Thymus (tissue), 11 donors: ENCODE data around the gene ZBTB37. TPM values are rescaled to one million over a fixed set of nuclear protein-coding genes. Genes with fewer than 3 reads are reported as not detected.
"Not testable (repeated sequence)": the region's sequence is repeated elsewhere in the genome, so short reads cannot be mapped to it uniquely, and the experiment has no call there.

Experiments used
- DNase-seq, 9 donors: peaks; one replicate each; pipeline ENCODE4 v3.0.0-alpha.2; 2013; ENCODE audit warnings: low spot score in 9 of 9, low read depth in 6 of 9, missing footprints in 1 of 9
- H3K27ac ChIP-seq, 2 donors: one replicate each; pipeline ENCODE4 v1.5.1; 2013; ENCODE audit warnings: control low read depth in 1 of 2, low read depth in 1 of 2, low read length in 1 of 2, mild to moderate bottlenecking in 1 of 2, moderate library complexity in 1 of 2
- H3K27me3 ChIP-seq, 2 donors: one replicate each; pipeline ENCODE4 v1.5.1; 2013; ENCODE audit warnings: low read length in 1 of 2; ENCODE audit not compliant: control insufficient read depth in 2 of 2, insufficient read depth in 1 of 2
- H3K36me3 ChIP-seq, 2 donors: one replicate each; pipeline ENCODE4 v1.5.1; 2013; ENCODE audit warnings: low read length in 1 of 2, mild to moderate bottlenecking in 1 of 2, moderate library complexity in 1 of 2; ENCODE audit not compliant: control insufficient read depth in 2 of 2, insufficient read depth in 2 of 2
- H3K4me1 ChIP-seq, 2 donors: one replicate each; pipeline ENCODE4 v1.5.1; 2013; ENCODE audit warnings: low read length in 2 of 2; ENCODE audit not compliant: control insufficient read depth in 2 of 2, insufficient read depth in 2 of 2
- H3K4me3 ChIP-seq, 2 donors: one replicate each; pipeline ENCODE4 v1.5.1; 2013; ENCODE audit warnings: low read length in 2 of 2, control low read depth in 1 of 2, mild to moderate bottlenecking in 1 of 2
- H3K9me3 ChIP-seq, 2 donors: one replicate each; pipeline ENCODE4 v1.5.1; 2013; ENCODE audit warnings: low read length in 1 of 2, mild to moderate bottlenecking in 1 of 2; ENCODE audit not compliant: control insufficient read depth in 2 of 2, insufficient read depth in 1 of 2
- WGBS: extraction: QIAGEN DNeasy Blood & Tissue Kit; methylation state at CpG from one replicate; pipeline ENCODE4 v1.1.7; 2013; 5-methylcytosine and 5-hydroxymethylcytosine counted together
- polyA plus RNA-seq: library from polyadenylated mRNA; stranded (reverse); fragments of 200-250 nt; gene quantifications from one replicate; pipeline ENCODE4 v1.2.3, GENCODE V29; 2013
- total RNA-seq: library from RNA; stranded (reverse); fragments of 120-200 nt; gene quantifications from one replicate; pipeline ENCODE4 v1.2.4, GENCODE V29; 2013
- donor health status: healthy.

The ZBTB37 gene
- total and polyA plus RNA-seq, 2 donors = 4.1 to 4.7 TPM

- no peak overlapping the region for H3K27ac ChIP-seq
- WGBS = 96% methylated on average over 5 of the region's 5 CpGs
- H3K4me3 ChIP-seq = no peak overlapping the region
- no peaks in the 10 kb centered on the region for H3K9me3 ChIP-seq
- H3K4me1 ChIP-seq = no peaks in the 10 kb centered on the region
- H3K36me3 ChIP-seq = peaks cover 17 to 50% of the 10 kb centered on the region in 2 donors
- DNase-seq = no peak
- H3K27me3 ChIP-seq = no peaks in the 10 kb centered on the region
Observed at GRCh38 chr1:173853074-173853473, 15.1 kb upstream of the ZBTB37 start.

- Histone ChIP-seq H3K27ac (no peak overlapping the region), H3K4me1 (no peaks in the 10 kb centered on the region), H3K9me3 (no peaks in the 10 kb centered on the region), H3K27me3 (no peaks in the 10 kb centered on the region), H3K36me3 (peaks cover 17 to 54% of the 10 kb centered on the region in 2 donors), H3K4me3 (no peak overlapping the region)
- DNase-seq = no peak
- WGBS = 91% methylated on average over 1 of the region's 1 CpG
Observed at GRCh38 chr1:173856014-173856413, 12.2 kb upstream of the ZBTB37 start.

GRCh38 chr1:173856903-173857302, 11.3 kb upstream of the ZBTB37 start:
- no peaks in the 10 kb centered on the region for H3K4me1 ChIP-seq
- H3K4me3 ChIP-seq = no peak overlapping the region
- WGBS = 97% methylated on average over 2 of the region's 2 CpGs
- peaks cover 17 to 49% of the 10 kb centered on the region in 2 donors for H3K36me3 ChIP-seq
- H3K9me3 ChIP-seq = no peaks in the 10 kb centered on the region
- no peak overlapping the region for H3K27ac ChIP-seq
- no peak for DNase-seq
- H3K27me3 ChIP-seq = no peaks in the 10 kb centered on the region

- Histone ChIP-seq H3K36me3 (peaks cover 20 to 49% of the 10 kb centered on the region in 2 donors), H3K9me3 (no peaks in the 10 kb centered on the region), H3K4me3 (no peak overlapping the region), H3K27ac (no peak overlapping the region), H3K27me3 (no peaks in the 10 kb centered on the region), H3K4me1 (no peaks in the 10 kb centered on the region)
- WGBS = 95% methylated on average over 4 of the region's 4 CpGs
- DNase-seq = no peak
Observed at GRCh38 chr1:173857363-173857917, 10.7 kb upstream of the ZBTB37 start.

DNA sequence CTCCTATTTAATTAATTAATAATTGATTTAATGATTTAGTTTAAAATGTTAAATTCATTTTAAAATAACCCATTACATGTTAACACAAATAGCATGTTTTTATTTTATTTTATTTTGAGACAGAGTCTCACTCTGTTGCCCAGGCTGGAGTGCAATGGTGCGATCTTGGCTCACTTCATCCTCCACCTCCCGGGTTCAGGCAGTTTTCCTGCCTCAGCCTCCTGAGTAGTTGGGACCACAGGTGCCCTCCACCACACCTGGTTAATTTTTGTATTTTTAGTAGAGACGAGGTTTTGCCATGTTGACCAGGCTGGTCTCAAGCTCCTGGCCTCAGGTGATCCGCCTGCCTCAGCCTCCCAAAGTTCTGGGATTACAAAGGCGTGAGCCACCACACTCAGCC, 8.6 kb upstream of the ZBTB37 start:
- not testable (repeated sequence) for H3K9me3 ChIP-seq, H3K27me3 ChIP-seq, H3K4me1 ChIP-seq, H3K4me3 ChIP-seq, DNase-seq, H3K27ac ChIP-seq
- peaks cover 24 to 52% of the 10 kb centered on the region in 2 donors for H3K36me3 ChIP-seq
- 99% methylated on average over 5 of the region's 5 CpGs for WGBS

DNA sequence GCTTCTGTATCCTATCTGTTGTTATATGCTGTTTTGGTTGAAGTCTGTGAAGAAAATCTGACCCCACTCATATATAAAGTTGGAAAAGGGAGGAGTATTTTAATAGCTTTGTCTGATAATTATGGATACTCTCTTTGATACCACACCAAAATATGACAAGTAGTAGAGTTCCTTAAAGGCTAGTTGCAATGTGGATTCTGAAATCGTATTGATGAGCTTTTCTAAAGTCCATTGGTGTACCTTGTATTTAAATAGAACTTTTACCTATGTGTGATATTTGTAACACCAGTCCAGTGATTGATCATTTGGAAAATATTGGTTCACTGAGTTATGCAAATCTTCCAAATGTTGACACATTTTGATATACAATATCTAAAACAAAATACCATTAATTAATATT, 8.1 kb upstream of the ZBTB37 start:
- Histone ChIP-seq H3K4me1 (peaks cover 0 to 4% of the 10 kb centered on the region in 2 donors), H3K9me3 (no peaks in the 10 kb centered on the region), H3K27me3 (no peaks in the 10 kb centered on the region), H3K27ac (no peak overlapping the region), H3K4me3 (no peak overlapping the region), H3K36me3 (peaks cover 26 to 57% of the 10 kb centered on the region in 2 donors)
- 99% methylated on average over 1 of the region's 1 CpG for whole genome bisulfite sequencing
- DNase-seq = no peak

GRCh38 chr1:173861731-173862145, 6.4 kb upstream of the ZBTB37 start:
- Histone ChIP-seq H3K27me3 (no peaks in the 10 kb centered on the region), H3K27ac (no peak overlapping the region), H3K9me3 (no peaks in the 10 kb centered on the region), H3K36me3 (peaks cover 25 to 58% of the 10 kb centered on the region in 2 donors), H3K4me3 (no peak overlapping the region), H3K4me1 (peaks cover 0 to 7% of the 10 kb centered on the region in 2 donors)
- WGBS = 97% methylated on average over 7 of the region's 7 CpGs
- no peak for DNase-seq

DNA sequence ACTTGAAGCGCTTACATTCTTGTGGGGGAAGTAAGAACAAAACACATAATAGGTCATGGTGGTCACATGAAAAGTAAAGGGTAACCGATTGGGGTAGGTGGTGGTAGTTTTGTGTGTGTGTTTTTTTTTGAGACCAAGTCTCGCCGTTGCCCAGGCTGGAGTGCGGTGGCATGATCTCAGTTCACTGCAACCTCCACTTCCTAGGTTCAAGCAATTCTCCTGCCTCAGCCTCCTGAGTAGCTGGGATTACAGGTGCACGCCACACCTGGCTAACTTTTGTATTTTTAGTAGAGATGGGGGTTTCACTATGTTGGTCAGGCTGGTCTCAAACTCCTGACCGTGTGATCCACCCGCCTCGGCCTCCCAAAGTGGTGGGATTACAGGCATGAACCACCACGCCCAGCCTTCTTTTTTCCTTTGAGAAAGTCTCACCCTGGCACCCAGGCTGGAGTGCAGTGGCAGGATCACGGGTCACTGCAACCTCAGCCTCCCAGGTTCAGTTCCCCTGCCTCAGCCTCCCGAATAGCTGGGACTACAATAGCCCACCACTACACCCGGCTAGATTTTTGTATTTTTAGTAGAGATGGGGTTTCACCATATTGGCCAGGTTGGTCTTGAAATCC, 5.9 kb upstream of the ZBTB37 start:
- WGBS = 93% methylated on average over 13 of the region's 13 CpGs
- not testable (repeated sequence) for H3K4me1 ChIP-seq, H3K27me3 ChIP-seq, H3K27ac ChIP-seq, H3K9me3 ChIP-seq, H3K4me3 ChIP-seq, DNase-seq
- peaks cover 25 to 55% of the 10 kb centered on the region in 2 donors for H3K36me3 ChIP-seq

- WGBS = 90% methylated on average over 8 of the region's 8 CpGs
- DNase-seq = no peak
Observed at GRCh38 chr1:173862769-173863223, 5.4 kb upstream of the ZBTB37 start.

More at GRCh38 chr1:173862769-173863223, 5.4 kb upstream of the ZBTB37 start:
- Histone ChIP-seq H3K4me1 (peaks cover 0 to 7% of the 10 kb centered on the region in 2 donors), H3K27ac (no peak overlapping the region), H3K9me3 (no peaks in the 10 kb centered on the region), H3K36me3 (peaks cover 21 to 50% of the 10 kb centered on the region in 2 donors), H3K4me3 (no peak overlapping the region), H3K27me3 (no peaks in the 10 kb centered on the region)
